ENCODE data around the gene ELK1.

- TF ChIP-seq YY1 (IDR thresholded peaks at IDR 0.05; ENCODE audit: low read depth): 0 out of 2 replicates have a peak, but pooled peaks have one; percentile 24
- peak; percentile 30 for TF ChIP-seq MAX (IDR thresholded peaks at IDR 0.05)
- peak; percentile 49; the same call in 1 of the 2 replicates for TF ChIP-seq TAF1 (IDR thresholded peaks at IDR 0.05; ENCODE audit: low read depth)
- no peak for TF ChIP-seq FOXM1 (IDR thresholded peaks at IDR 0.05; ENCODE audit: borderline replicate concordance, low read depth)
- TF ChIP-seq ZBTB7A (IDR thresholded peaks at IDR 0.05; ENCODE audit: low read depth): no peak
- TF ChIP-seq CREB1 (IDR thresholded peaks at IDR 0.05; ENCODE audit: low read depth): no peak
- peak; percentile 80 for TF ChIP-seq EGR1 (IDR thresholded peaks at IDR 0.05)
- no peak for TF ChIP-seq EP300 (IDR thresholded peaks at IDR 0.05; ENCODE audit: borderline replicate concordance)
- TF ChIP-seq RAD21 (IDR thresholded peaks at IDR 0.05; ENCODE audit: low read depth): no peak
- no peak for TF ChIP-seq CEBPB (IDR thresholded peaks at IDR 0.05)
Observed at GRCh38 chrX:47650164-47651042, at the start of gene ELK1.
